HuH-7.5 (cell line): ENCODE data around the gene PLCB1.

Source experiments
- DNase-seq: peaks from one replicate; pipeline ENCODE4 v3.0.0; 2011; ENCODE audit warnings: low spot score

The PLCB1 gene

DNA sequence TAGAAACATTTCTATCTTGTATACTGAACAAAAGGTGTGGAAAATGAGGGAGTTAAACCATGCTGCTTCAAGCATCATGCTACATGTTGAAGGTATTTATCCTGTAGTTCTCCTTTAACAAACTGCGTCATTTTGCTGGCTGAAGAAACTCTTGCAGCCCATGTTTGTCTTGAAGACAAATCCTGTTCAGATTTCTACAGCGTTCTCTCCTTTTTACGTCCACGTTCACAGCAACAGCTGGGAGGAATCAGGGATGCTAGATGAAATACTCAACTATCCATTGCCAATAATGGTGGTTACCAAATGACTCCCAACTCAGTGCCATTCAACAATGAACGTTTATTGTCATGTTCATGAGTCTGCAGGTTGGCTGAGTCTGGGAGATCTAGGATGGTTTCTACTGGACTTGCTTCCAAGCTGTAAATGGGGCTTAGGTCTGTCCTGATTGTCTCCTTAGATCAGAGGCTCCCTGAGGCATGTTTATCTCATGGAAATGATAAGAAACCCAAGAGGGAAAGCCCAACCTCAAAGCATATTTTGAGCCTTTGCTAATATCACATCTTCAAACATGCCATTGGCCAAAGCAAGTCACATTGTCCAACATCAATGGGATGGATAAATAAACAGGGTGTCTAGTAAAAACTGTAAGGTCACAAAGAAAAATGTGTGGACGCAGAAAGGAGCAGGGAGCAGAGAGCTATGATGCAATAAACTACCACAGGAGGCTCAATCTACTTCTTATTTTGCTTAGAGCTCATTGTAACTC lies 2.7 kb upstream of the PLCB1 start:
- no peak for DNase-seq

- DNase-seq = no peak
These were observed 1.1 kb upstream of the PLCB1 start for GRCh38 chr20:8130840-8131526.

- no peak for DNase-seq
These were observed 631 bp downstream of the PLCB1 start for GRCh38 chr20:8132484-8133309.

DNA sequence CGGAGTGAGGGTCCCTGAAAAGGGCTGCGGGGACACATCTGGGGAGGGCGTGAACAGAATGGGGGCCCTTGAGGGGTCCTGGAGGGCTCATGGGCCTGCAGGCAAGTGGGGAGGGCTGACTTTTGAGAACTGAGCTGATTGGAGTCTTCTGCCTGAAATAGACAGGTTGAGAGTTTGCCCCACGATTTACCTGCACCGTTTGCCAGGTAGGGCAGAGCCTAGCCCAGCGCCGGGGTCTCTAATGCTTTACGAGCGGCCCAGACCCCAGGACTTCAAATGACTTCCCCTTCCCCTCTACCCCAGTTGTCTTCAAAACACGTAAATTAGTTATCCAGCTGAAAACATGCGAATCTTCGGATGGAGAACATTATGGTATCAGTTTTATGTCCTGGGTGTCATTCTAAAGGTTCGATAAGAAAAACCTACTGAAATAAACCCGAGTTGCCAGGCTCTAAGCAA lies 1.3 kb downstream of the PLCB1 start:
- no peak for DNase-seq

DNA sequence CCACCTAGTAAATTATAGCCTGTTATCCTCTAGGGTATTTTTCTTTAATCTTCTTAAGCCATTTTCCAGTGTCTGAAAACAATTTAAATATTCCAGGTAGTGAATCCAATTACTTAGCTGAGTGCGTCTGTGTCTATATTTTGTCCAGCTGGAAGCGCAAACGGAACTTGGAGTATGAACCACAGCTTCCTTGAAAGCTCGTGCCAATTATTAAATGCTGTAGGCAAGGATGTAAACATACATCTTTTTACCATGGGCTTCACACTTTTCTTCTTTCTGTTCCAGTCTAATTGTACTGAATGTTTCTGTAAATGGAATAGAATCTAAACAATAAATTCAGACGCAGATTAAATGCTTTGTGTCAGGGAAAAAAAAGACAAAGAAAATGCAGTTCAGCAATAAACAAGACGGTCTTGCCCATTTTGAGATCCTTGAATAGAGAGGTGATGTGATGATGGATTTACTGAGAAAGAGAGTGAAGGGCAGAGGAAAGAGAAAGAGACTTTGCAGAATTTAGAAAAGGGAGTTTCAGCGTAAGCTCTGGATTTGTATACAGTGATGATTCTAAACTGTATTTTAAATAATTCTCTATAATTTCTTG lies 1.9 kb downstream of the PLCB1 start:
- no peak for DNase-seq

GRCh38 chr20:8139899-8140298 lies 7.8 kb downstream of the PLCB1 start:
- DNase-seq = no peak

GRCh38 chr20:8143474-8143873 lies 11.4 kb downstream of the PLCB1 start:
- DNase-seq = no peak

GRCh38 chr20:8144282-8145245 lies 12.5 kb downstream of the PLCB1 start:
- DNase-seq = peak; percentile 68

GRCh38 chr20:8145246-8146168 lies 13.4 kb downstream of the PLCB1 start:
- DNase-seq = no peak

GRCh38 chr20:8147476-8147875 lies 15.4 kb downstream of the PLCB1 start:
- DNase-seq = no peak

GRCh38 chr20:8148501-8148900 lies 16.4 kb downstream of the PLCB1 start:
- no peak for DNase-seq

DNA sequence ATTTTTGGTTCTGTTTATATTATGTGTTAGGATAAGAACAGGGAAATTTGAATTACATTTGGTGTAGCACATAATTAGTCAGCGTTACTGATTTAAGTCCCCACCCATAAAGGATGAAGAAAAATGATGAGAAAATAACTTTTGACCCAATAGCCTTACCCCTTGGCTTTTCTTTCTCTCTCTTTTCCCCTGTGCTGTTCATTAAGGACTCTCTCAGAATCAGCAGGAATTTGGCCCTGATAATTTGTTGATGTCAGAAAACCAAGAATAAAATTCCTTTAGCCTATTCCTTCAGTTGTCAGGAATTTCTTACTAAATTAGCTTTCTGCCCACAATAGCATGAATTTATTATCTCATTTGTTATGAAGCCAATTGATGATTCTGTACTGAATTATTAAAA lies 18.5 kb downstream of the PLCB1 start:
- DNase-seq = no peak

GRCh38 chr20:8151372-8151771 lies 19.3 kb downstream of the PLCB1 start:
- no peak for DNase-seq

GRCh38 chr20:8152183-8152582 lies 20.1 kb downstream of the PLCB1 start:
- DNase-seq = no peak

GRCh38 chr20:8152847-8153246 lies 20.8 kb downstream of the PLCB1 start:
- DNase-seq = no peak

DNA sequence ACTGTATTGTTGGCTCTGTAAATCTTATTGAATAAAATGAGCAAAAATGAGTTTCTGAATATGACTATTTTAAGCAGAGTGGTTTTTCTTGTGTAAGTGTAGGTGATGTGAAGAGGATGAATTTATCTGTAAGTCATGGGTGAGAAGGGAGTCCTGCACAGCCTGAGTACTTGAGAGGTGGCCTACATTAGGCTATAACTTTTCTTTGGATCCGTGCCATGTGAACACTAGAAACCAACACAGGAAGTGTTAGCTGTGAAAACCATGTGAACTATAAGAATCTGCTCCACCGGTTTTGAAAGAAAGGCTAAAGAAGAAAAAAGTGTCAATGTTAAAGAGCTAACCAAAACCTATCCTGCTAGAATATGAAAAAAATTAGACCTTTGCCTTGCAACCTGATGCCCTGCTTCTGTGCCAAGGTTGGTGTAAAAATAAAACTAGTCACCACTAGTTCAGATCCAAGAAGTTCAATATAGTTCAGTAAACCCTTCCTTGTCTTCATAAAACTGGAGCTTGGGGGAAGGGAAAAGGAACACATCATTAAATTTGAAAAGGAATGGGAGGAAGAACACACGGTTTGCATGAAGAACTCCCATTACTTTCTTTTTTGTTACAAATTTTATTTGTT lies 21.3 kb downstream of the PLCB1 start:
- no peak for DNase-seq

- no peak for DNase-seq
These were observed 22.6 kb downstream of the PLCB1 start for GRCh38 chr20:8154638-8155037.

DNA sequence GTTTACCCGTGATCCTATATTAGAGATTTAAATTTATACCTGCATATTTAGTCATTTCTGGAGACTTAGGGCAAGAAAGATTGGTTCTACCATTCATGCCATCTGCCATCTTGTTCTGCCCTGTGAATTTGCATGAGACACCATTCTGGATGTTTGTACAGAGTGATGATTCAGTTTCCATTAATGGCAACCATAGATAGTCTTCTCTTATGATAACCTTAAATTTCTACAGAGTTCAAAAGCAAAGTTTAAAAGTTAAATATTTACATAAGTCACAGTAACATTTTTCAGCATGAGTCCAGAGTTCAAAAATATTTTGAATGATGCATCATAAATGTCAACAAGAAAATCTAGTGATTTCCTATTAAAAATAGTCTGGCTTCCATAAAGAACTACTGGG lies 23.2 kb downstream of the PLCB1 start:
- DNase-seq = no peak

DNA sequence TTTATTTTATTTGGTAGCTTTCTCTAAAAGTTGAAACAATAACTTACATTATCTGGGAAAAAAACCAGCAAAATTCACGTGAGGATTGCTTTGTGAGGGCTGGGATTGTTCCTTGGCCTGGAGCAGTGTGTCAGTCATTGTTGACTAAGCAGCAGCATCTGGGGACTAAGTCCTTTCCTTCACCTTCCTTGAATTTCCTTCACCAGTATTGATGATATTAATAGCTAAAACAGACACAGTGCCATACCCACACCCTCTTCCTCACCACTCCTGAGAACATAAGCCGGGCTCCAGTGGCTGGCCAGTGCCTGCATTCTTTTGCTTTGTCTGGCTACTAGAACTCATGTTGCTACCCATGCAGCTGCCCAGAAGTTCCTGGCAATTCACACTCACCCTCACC lies 23.7 kb downstream of the PLCB1 start:
- no peak for DNase-seq
